ENCODE results near the gene EIF4G3.

DNA sequence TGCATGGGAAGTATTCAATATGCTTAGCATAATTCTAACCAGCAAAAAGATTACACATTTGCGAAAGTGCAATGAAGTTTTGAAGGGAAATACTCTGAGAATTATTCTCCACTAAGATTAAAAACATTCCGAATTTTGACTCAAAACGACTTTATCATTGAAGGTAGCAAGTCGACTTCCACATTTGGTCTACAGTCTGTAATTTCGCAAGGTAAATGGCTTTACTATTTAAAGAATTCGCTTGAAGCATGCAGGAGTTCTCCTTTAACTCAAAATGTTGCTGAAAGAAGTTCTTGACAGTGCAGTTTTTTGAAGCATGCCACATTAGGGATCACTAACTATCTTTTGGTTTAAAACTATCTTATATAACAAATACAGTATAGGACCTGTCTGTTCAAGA, 228.6 kb downstream of the EIF4G3 start:
- TF ChIP-seq, protein P1, sequence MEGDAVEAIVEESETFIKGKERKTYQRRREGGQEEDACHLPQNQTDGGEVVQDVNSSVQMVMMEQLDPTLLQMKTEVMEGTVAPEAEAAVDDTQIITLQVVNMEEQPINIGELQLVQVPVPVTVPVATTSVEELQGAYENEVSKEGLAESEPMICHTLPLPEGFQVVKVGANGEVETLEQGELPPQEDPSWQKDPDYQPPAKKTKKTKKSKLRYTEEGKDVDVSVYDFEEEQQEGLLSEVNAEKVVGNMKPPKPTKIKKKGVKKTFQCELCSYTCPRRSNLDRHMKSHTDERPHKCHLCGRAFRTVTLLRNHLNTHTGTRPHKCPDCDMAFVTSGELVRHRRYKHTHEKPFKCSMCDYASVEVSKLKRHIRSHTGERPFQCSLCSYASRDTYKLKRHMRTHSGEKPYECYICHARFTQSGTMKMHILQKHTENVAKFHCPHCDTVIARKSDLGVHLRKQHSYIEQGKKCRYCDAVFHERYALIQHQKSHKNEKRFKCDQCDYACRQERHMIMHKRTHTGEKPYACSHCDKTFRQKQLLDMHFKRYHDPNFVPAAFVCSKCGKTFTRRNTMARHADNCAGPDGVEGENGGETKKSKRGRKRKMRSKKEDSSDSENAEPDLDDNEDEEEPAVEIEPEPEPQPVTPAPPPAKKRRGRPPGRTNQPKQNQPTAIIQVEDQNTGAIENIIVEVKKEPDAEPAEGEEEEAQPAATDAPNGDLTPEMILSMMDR (IDR thresholded peaks at IDR 0.05; ENCODE audit: insufficient read depth, low read length, poor library complexity, severe bottlenecking), result no peak
- TF ChIP-seq EZH2phosphoT487 (conservative IDR thresholded peaks at IDR 0.05; ENCODE audit: low read length), result no peak
